SK-N-SH (cell line): ENCODE measurements around the gene GALNT17. TPM values are rescaled to one million over a fixed set of nuclear protein-coding genes. Genes with fewer than 3 reads are reported as not detected.

ENCODE experiments used
- CTCF ChIA-PET: fragments of 300-600, 350-600 bp; formaldehyde crosslinking; extraction: SDS; loops from one replicate; lab custom pipeline; 2021; lab: Yijun Ruan, JAX
- POLR2A ChIA-PET: fragments of 350-600 bp; sonication (Branson Sonifier 250); formaldehyde crosslinking; extraction: SDS; loops from one replicate; lab custom pipeline; 2020; ENCODE audit warnings: antibody characterized with exemption, inconsistent platforms; lab: Yijun Ruan, JAX
- DNase-seq: peaks from one replicate; pipeline ENCODE4 v3.0.0; 2012
- H2AFZ ChIP-seq: fragments of 200-600 bp; sonication (generic); 2 replicates; pipeline ENCODE4 v1.8.1; 2016; ENCODE audit warnings: antibody characterized with exemption, mild to moderate bottlenecking, low read depth
- H3F3A ChIP-seq: fragments of 200-600 bp; sonication (generic); replicated peaks from 2 replicates; pipeline ENCODE3; 2016; ENCODE audit warnings: antibody characterized with exemption, mild to moderate bottlenecking; ENCODE audit not compliant: insufficient read depth
- H3K27ac ChIP-seq, 2 experiments: fragments of 200-500 bp in 1 of 2; fragments of 200-600 bp in 1 of 2; sonication (Bioruptor generic) in 1 of 2; sonication (generic), shearing (Covaris generic) in 1 of 2; 2 replicates each; pipeline versions ENCODE4 v1.5.1 to v1.6.1; 2014 to 2016; ENCODE audit warnings: low read depth in 2 of 2, inconsistent platforms in 1 of 2, low read length in 1 of 2, mild to moderate bottlenecking in 1 of 2, mixed read lengths in 1 of 2
- H3K27me3 ChIP-seq: fragments of 200-600 bp; sonication (generic), shearing (Covaris generic); 2 replicates; pipeline ENCODE4 v1.6.1; 2016; ENCODE audit warnings: mixed run types; ENCODE audit not compliant: insufficient read depth
- H3K36me3 ChIP-seq, 2 experiments: fragments of 200-500 bp in 1 of 2; fragments of 200-600 bp in 1 of 2; sonication (Bioruptor generic) in 1 of 2; sonication (generic) in 1 of 2; replicated peaks in 1 of 2; 2 replicates each; pipeline versions ENCODE3 to v1.5.1; 2014 to 2016; ENCODE audit warnings: low read length in 1 of 2, mild to moderate bottlenecking in 1 of 2; ENCODE audit not compliant: insufficient read depth in 2 of 2, control insufficient read depth in 1 of 2
- H3K4me1 ChIP-seq, 2 experiments: fragments of 200-500 bp in 1 of 2; fragments of 200-600 bp in 1 of 2; sonication (Bioruptor generic) in 1 of 2; sonication (generic), shearing (Covaris generic) in 1 of 2; 2 replicates each; pipeline versions ENCODE4 v1.5.1 to v1.6.1; 2014 to 2016; ENCODE audit warnings: low read depth in 1 of 2, low read length in 1 of 2, mixed run types in 1 of 2; ENCODE audit not compliant: insufficient read depth in 2 of 2, control insufficient read depth in 1 of 2
- H3K4me2 ChIP-seq: fragments of 200-600 bp; sonication (generic), shearing (Covaris generic); 2 replicates; pipeline ENCODE4 v1.6.1; 2017; ENCODE audit warnings: mixed run types
- H3K4me3 ChIP-seq, 2 experiments: fragments of 200-500 bp in 1 of 2; fragments of 200-600 bp in 1 of 2; sonication (Bioruptor generic) in 1 of 2; sonication (generic), shearing (Covaris generic) in 1 of 2; 2 replicates each; pipeline versions ENCODE4 v1.5.1 to v1.8.1; 2014 to 2016; ENCODE audit warnings: low read depth in 2 of 2, inconsistent platforms in 1 of 2, low read length in 1 of 2, mild to moderate bottlenecking in 1 of 2, mixed read lengths in 1 of 2, moderate library complexity in 1 of 2
- H3K79me2 ChIP-seq: fragments of 200-600 bp; sonication (generic); 2 replicates; pipeline ENCODE4 v1.8.1; 2017; ENCODE audit warnings: mild to moderate bottlenecking; ENCODE audit not compliant: insufficient read depth
- H3K9ac ChIP-seq: fragments of 200-600 bp; sonication (generic); 2 replicates; pipeline ENCODE4 v1.6.1; 2017; ENCODE audit warnings: mixed run types
- H3K9me2 ChIP-seq: fragments of 200-600 bp; sonication (generic); 2 replicates; pipeline ENCODE4 v1.6.1; 2017; ENCODE audit warnings: mixed run types
- H3K9me3 ChIP-seq: fragments of 200-600 bp; sonication (generic); 2 replicates; pipeline ENCODE4 v1.6.1; 2017; ENCODE audit warnings: mixed run types, mild to moderate bottlenecking, moderate library complexity
- H4K20me1 ChIP-seq: fragments of 200-600 bp; sonication (generic); 2 replicates; pipeline ENCODE4 v1.6.1; 2017; ENCODE audit warnings: mild to moderate bottlenecking, mixed run types; ENCODE audit not compliant: insufficient read depth
- CHD2 ChIP-seq: fragments of 150-350 bp; IDR thresholded peaks from 2 replicates; pipeline ENCODE4 v1.6.1; 2018; ENCODE audit warnings: low read length; ENCODE audit not compliant: partially characterized antibody
- EP300 ChIP-seq, 2 experiments: IDR thresholded peaks; 2 replicates each; pipeline versions ENCODE4 v1.4.0 to v1.6.1; 2012; ENCODE audit warnings: borderline replicate concordance in 1 of 2, low read depth in 1 of 2, low read length in 1 of 2
- EZH2phosphoT487 ChIP-seq: fragments of 200-600 bp; sonication (generic); IDR thresholded peaks from 2 replicates; pipeline ENCODE4 v1.6.1; 2017; ENCODE audit warnings: low read depth, mixed run types, mild to moderate bottlenecking, antibody characterized with exemption, moderate library complexity, borderline replicate concordance
- FOXJ3 ChIP-seq: sonication (generic); formaldehyde crosslinking; IDR thresholded peaks from 2 replicates; pipeline ENCODE4 v1.5.1; 2020; ENCODE audit warnings: mild to moderate bottlenecking, missing genetic modification reagents
- FOXM1 ChIP-seq: IDR thresholded peaks from 2 replicates; pipeline ENCODE4 v1.4.0; 2012; ENCODE audit warnings: low read depth, mild to moderate bottlenecking
- GABPA ChIP-seq: IDR thresholded peaks from 2 replicates; pipeline ENCODE4 v1.4.0; 2012; ENCODE audit warnings: low read depth, mild to moderate bottlenecking
- GATA2 ChIP-seq: sonication (generic); formaldehyde crosslinking; IDR thresholded peaks from 2 replicates; pipeline ENCODE4 v1.5.0; 2020; ENCODE audit warnings: mild to moderate bottlenecking, missing genetic modification reagents
- MEF2A ChIP-seq: IDR thresholded peaks from 2 replicates; pipeline ENCODE4 v1.4.0; 2012; ENCODE audit warnings: low read depth, borderline replicate concordance
- MXI1 ChIP-seq: IDR thresholded peaks from 2 replicates; pipeline ENCODE4 v1.6.1; 2012; ENCODE audit warnings: mild to moderate bottlenecking, low read depth, low read length, improper control_type of control experiment
- NFIC ChIP-seq: IDR thresholded peaks from 2 replicates; pipeline ENCODE4 v1.4.0; 2012; ENCODE audit warnings: borderline replicate concordance
- RAD21 ChIP-seq: IDR thresholded peaks from 2 replicates; pipeline ENCODE4 v1.6.1; 2012; ENCODE audit warnings: mild to moderate bottlenecking, low read length
- RFX5 ChIP-seq: IDR thresholded peaks from 2 replicates; pipeline ENCODE4 v1.6.1; 2012; ENCODE audit warnings: mild to moderate bottlenecking, improper control_type of control experiment, low read length
- RXRA ChIP-seq: IDR thresholded peaks from 2 replicates; pipeline ENCODE4 v1.4.0; 2012; ENCODE audit warnings: low read depth, mild to moderate bottlenecking, borderline replicate concordance
- SIN3A ChIP-seq: IDR thresholded peaks from 2 replicates; pipeline ENCODE4 v1.6.1; 2012; ENCODE audit warnings: low read depth, mild to moderate bottlenecking, low read length, moderate library complexity, borderline replicate concordance
- TAF1 ChIP-seq: IDR thresholded peaks from 2 replicates; pipeline ENCODE4 v1.6.1; 2012; ENCODE audit warnings: low read depth, mild to moderate bottlenecking, low read length, moderate library complexity, borderline replicate concordance
- TEAD4 ChIP-seq: IDR thresholded peaks from 2 replicates; pipeline ENCODE4 v1.4.0; 2012; ENCODE audit warnings: mild to moderate bottlenecking, borderline replicate concordance; ENCODE audit not compliant: insufficient read depth
- YY1 ChIP-seq: IDR thresholded peaks from 2 replicates; pipeline ENCODE4 v1.4.0; 2012; ENCODE audit warnings: low read depth, mild to moderate bottlenecking
- WGBS: methylation state at CpG from one replicate; pipeline ENCODE4 v1.1.6; 2017; ENCODE audit warnings: low lambda C conversion rate; 5-methylcytosine and 5-hydroxymethylcytosine counted together
- polyA plus RNA-seq, 3 experiments: library from polyadenylated mRNA; depleted of rRNA; stranded (reverse); fragments of >200 nt; gene quantifications; 2 replicates each; pipeline ENCODE4 v1.2.3, GENCODE V29; 2012
- TF ChIP-seq, protein P1 (sequence below): IDR thresholded peaks from 2 replicates; pipeline ENCODE4; 2012
- TF ChIP-seq, protein P2 (sequence below): IDR thresholded peaks from 2 replicates; pipeline ENCODE4 v1.4.0; 2012; ENCODE audit warnings: low read depth
- TF ChIP-seq, protein P3 (sequence below): IDR thresholded peaks from 2 replicates; pipeline ENCODE4 v1.4.0; 2012; ENCODE audit warnings: low read depth, borderline replicate concordance
- TF ChIP-seq, protein P4 (sequence below): fragments of 150-350 bp; IDR thresholded peaks from 2 replicates; pipeline ENCODE4 v1.6.1; 2017; ENCODE audit warnings: antibody characterized with exemption, low read length, low read depth, borderline replicate concordance
- TF ChIP-seq, protein P5 (sequence below): IDR thresholded peaks from 2 replicates; pipeline ENCODE4 v1.4.0; 2012; ENCODE audit warnings: low read depth, borderline replicate concordance

The GALNT17 gene
- polyA plus RNA-seq, 1 of the 3 experiments (the other 2 are of a cell fraction), result not detected

DNA sequence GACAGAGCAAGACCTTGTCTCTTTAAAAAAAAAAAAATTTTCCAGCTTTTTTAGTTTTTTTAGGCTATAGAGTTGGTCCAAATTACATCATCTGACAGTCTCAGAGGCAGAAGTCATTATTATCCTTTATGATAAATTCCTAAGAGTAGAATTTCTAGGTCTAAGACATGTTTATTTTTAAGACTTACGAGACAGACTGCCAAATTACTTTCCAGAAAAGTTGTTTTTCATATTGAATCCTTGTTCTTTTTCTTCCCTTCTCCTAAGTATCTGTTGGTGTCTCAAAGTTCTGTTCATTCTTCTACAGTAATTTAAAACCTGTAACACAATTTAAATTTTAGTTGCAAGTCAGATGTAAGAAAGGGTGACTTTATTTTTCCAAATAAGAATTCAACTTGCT is 421.4 kb downstream of the GALNT17 start:
- H3K27ac ChIP-seq, result no peak overlapping the region
- TF ChIP-seq YY1 (no peak), EZH2phosphoT487 (no peak), MEF2A (no peak), SIN3A (no peak), GABPA (no peak), CHD2 (no peak), FOXJ3 (CRISPR knock-in tag) (no peak), EP300 (IDR thresholded peaks at IDR 0.05; ENCODE audit: borderline replicate concordance in 1 of 2, low read depth in 1 of 2, low read length in 1 of 2) (no peak), TEAD4 (no peak), GATA2 (CRISPR knock-in tag) (no peak), RAD21 (no peak)
- TF ChIP-seq, protein P1, sequence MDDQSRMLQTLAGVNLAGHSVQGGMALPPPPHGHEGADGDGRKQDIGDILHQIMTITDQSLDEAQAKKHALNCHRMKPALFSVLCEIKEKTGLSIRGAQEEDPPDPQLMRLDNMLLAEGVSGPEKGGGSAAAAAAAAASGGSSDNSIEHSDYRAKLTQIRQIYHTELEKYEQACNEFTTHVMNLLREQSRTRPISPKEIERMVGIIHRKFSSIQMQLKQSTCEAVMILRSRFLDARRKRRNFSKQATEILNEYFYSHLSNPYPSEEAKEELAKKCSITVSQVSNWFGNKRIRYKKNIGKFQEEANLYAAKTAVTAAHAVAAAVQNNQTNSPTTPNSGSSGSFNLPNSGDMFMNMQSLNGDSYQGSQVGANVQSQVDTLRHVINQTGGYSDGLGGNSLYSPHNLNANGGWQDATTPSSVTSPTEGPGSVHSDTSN, result no peak
- TF ChIP-seq, protein P2, sequence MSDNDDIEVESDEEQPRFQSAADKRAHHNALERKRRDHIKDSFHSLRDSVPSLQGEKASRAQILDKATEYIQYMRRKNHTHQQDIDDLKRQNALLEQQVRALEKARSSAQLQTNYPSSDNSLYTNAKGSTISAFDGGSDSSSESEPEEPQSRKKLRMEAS, result no peak
- no peak overlapping the region for H3K4me2 ChIP-seq
- no peak for DNase-seq
- H3K9me2 ChIP-seq, result no peaks in the 10 kb centered on the region
- H3K79me2 ChIP-seq, result no peaks in the 10 kb centered on the region
- ChIA-PET CTCF (no interaction called here), POLR2A (no interaction called here)
- no peak overlapping the region for H3K9ac ChIP-seq
- no peaks in the 10 kb centered on the region for H3K27me3 ChIP-seq
- no peaks in the 10 kb centered on the region for H3K4me1 ChIP-seq
- peaks cover 10% of the 10 kb centered on the region; the same call in 1 of the 2 replicates for H3K9me3 ChIP-seq
- WGBS, result 0% methylated on average over 1 of the region's 1 CpG
- H2AFZ ChIP-seq, result no peak overlapping the region
- no peaks in the 10 kb centered on the region for H4K20me1 ChIP-seq
- H3F3A ChIP-seq, result no peaks in the 10 kb centered on the region
- no peak overlapping the region for H3K4me3 ChIP-seq
- no peaks in the 10 kb centered on the region for H3K36me3 ChIP-seq

DNA sequence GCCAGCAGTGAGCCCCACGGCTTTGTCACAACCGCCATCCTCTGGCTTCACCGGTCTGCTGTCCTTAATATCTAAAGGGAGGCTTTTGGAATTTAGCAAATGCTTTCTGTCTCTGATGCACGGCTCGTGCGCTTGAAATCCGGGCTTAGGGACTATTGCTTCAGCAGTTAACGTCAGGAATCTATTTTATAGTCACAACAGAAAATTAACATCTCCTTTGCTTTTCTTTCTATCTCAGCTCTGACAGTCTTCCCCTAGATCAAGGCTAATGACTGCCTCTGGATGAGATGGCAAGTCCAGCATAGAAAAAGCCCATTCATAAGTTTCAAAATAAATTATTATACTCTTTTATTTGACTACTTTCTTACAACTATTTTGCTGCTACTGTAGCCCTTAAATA is 423.8 kb downstream of the GALNT17 start:
- 33% methylated on average over 8 of the region's 8 CpGs for WGBS
- no peak overlapping the region for H3K27ac ChIP-seq
- H3K79me2 ChIP-seq, result no peaks in the 10 kb centered on the region
- H4K20me1 ChIP-seq, result no peaks in the 10 kb centered on the region
- no peak for DNase-seq
- H3K9me3 ChIP-seq, result peaks cover 3% of the 10 kb centered on the region; the same call in 1 of the 2 replicates
- H3K9me2 ChIP-seq, result no peaks in the 10 kb centered on the region
- no peak overlapping the region for H3K4me3 ChIP-seq
- no peaks in the 10 kb centered on the region for H3F3A ChIP-seq
- ChIA-PET POLR2A (no interaction called here), CTCF (interaction anchor here (1.7 kb wide), 1 partner anchor 32 kb away, joined by 4 read pairs; no protein-coding TSS in a partner anchor)
- no peak overlapping the region for H3K4me2 ChIP-seq
- no peak overlapping the region for H2AFZ ChIP-seq
- no peaks in the 10 kb centered on the region for H3K36me3 ChIP-seq
- no peak overlapping the region for H3K9ac ChIP-seq
- H3K4me1 ChIP-seq, result no peaks in the 10 kb centered on the region
- no peaks in the 10 kb centered on the region for H3K27me3 ChIP-seq
- TF ChIP-seq RXRA (no peak), CHD2 (no peak), RFX5 (no peak), FOXM1 (no peak), EP300 (IDR thresholded peaks at IDR 0.05; ENCODE audit: borderline replicate concordance in 1 of 2, low read depth in 1 of 2, low read length in 1 of 2) (no peak), EZH2phosphoT487 (no peak), TAF1 (no peak), MXI1 (no peak), GABPA (no peak), NFIC (no peak)
- TF ChIP-seq, protein P2, result no peak
- TF ChIP-seq, protein P3, sequence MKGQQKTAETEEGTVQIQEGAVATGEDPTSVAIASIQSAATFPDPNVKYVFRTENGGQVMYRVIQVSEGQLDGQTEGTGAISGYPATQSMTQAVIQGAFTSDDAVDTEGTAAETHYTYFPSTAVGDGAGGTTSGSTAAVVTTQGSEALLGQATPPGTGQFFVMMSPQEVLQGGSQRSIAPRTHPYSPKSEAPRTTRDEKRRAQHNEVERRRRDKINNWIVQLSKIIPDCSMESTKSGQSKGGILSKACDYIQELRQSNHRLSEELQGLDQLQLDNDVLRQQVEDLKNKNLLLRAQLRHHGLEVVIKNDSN, result no peak
- TF ChIP-seq, protein P4, sequence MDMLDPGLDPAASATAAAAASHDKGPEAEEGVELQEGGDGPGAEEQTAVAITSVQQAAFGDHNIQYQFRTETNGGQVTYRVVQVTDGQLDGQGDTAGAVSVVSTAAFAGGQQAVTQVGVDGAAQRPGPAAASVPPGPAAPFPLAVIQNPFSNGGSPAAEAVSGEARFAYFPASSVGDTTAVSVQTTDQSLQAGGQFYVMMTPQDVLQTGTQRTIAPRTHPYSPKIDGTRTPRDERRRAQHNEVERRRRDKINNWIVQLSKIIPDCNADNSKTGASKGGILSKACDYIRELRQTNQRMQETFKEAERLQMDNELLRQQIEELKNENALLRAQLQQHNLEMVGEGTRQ, result no peak
- TF ChIP-seq, protein P5, sequence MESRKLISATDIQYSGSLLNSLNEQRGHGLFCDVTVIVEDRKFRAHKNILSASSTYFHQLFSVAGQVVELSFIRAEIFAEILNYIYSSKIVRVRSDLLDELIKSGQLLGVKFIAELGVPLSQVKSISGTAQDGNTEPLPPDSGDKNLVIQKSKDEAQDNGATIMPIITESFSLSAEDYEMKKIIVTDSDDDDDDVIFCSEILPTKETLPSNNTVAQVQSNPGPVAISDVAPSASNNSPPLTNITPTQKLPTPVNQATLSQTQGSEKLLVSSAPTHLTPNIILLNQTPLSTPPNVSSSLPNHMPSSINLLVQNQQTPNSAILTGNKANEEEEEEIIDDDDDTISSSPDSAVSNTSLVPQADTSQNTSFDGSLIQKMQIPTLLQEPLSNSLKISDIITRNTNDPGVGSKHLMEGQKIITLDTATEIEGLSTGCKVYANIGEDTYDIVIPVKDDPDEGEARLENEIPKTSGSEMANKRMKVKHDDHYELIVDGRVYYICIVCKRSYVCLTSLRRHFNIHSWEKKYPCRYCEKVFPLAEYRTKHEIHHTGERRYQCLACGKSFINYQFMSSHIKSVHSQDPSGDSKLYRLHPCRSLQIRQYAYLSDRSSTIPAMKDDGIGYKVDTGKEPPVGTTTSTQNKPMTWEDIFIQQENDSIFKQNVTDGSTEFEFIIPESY, result no peak
